DOHH2 (cell line): Measurements from ENCODE around the gene ZCRB1.

Experiments
- H3F3A ChIP-seq: fragments of 200-600 bp; sonication (generic), shearing (Covaris generic); 2 replicates; pipeline ENCODE4 v1.6.0; 2016; ENCODE audit warnings: antibody characterized with exemption, mild to moderate bottlenecking; ENCODE audit not compliant: control insufficient read depth, insufficient read depth
- H3K27ac ChIP-seq: fragments of 200-600 bp; sonication (generic); 2 replicates; pipeline ENCODE4 v1.5.1; 2014; ENCODE audit warnings: low read depth, mild to moderate bottlenecking, low read length, moderate library complexity
- H3K27me3 ChIP-seq: fragments of 200-600 bp; sonication (generic); 2 replicates; pipeline ENCODE4 v1.6.1; 2014; ENCODE audit warnings: mild to moderate bottlenecking, low read length, mixed read lengths; ENCODE audit not compliant: control insufficient read depth
- H3K36me3 ChIP-seq: fragments of 200-600 bp; sonication (generic); 2 replicates; pipeline ENCODE4 v1.6.1; 2014; ENCODE audit warnings: mild to moderate bottlenecking, low read length, moderate library complexity, mixed read lengths; ENCODE audit not compliant: control insufficient read depth
- H3K4me1 ChIP-seq: fragments of 200-600 bp; sonication (generic); 2 replicates; pipeline ENCODE4 v1.6.1; 2014; ENCODE audit warnings: mild to moderate bottlenecking, low read length, mixed read lengths; ENCODE audit not compliant: control insufficient read depth
- H3K4me2 ChIP-seq: fragments of 200-600 bp; sonication (generic); 2 replicates; pipeline ENCODE4 v1.6.0; 2014; ENCODE audit warnings: mild to moderate bottlenecking, low read length, moderate library complexity
- H3K4me3 ChIP-seq: fragments of 200-600 bp; sonication (generic); 2 replicates; pipeline ENCODE4 v1.5.1; 2014; ENCODE audit warnings: mild to moderate bottlenecking, low read length, mixed read lengths
- H3K79me2 ChIP-seq: fragments of 200-600 bp; sonication (generic); 2 replicates; pipeline ENCODE4 v1.6.1; 2014; ENCODE audit warnings: mild to moderate bottlenecking, low read length, mixed read lengths; ENCODE audit not compliant: control insufficient read depth
- H3K9me2 ChIP-seq: fragments of 200-600 bp; sonication (generic); replicated peaks from 2 replicates; pipeline ENCODE4 v1.6.1; 2014; ENCODE audit warnings: mild to moderate bottlenecking, low read length, mixed read lengths; ENCODE audit not compliant: control insufficient read depth
- H3K9me3 ChIP-seq: fragments of 200-600 bp; sonication (generic); 2 replicates; pipeline ENCODE4 v1.6.1; 2014; ENCODE audit warnings: antibody characterized with exemption, low read length, mixed read lengths; ENCODE audit not compliant: control insufficient read depth, insufficient read depth
- H4K20me1 ChIP-seq: fragments of 200-600 bp; sonication (generic); 2 replicates; pipeline ENCODE4 v1.6.0; 2014; ENCODE audit warnings: low read depth, mild to moderate bottlenecking, antibody characterized with exemption, low read length, moderate library complexity; ENCODE audit not compliant: control insufficient read depth, insufficient read depth
- CTCF ChIP-seq: fragments of 200-600 bp; sonication (generic); IDR thresholded peaks from one replicate; pipeline ENCODE4 v1.5.1; 2014; ENCODE audit warnings: antibody characterized with exemption, mild to moderate bottlenecking, low read depth, low read length; ENCODE audit not compliant: poor library complexity, severe bottlenecking
- EZH2phosphoT487 ChIP-seq: fragments of 200-600 bp; sonication (generic); IDR thresholded peaks from 2 replicates; pipeline ENCODE4 v1.6.1; 2017; ENCODE audit warnings: borderline replicate concordance, mild to moderate bottlenecking, antibody characterized with exemption, low read length, moderate library complexity, mixed read lengths

ZCRB1 gene

GRCh38 chr12:42326541-42327226 lies 790 bp upstream of the ZCRB1 start:
- peaks cover 75% of the 10 kb centered on the region for H3K79me2 ChIP-seq
- H3K4me3 ChIP-seq, result peak overlapping the region; percentile 91
- no peak for TF ChIP-seq CTCF
- TF ChIP-seq EZH2phosphoT487, result no peak
- peaks cover 14% of the 10 kb centered on the region for H4K20me1 ChIP-seq
- peak overlapping the region; percentile 88 for H3K4me2 ChIP-seq
- H3K4me1 ChIP-seq, result peaks cover 20% of the 10 kb centered on the region
- peak overlapping the region; percentile 24 for H3K27ac ChIP-seq
- no peaks in the 10 kb centered on the region for H3K9me2 ChIP-seq
- H3K9me3 ChIP-seq, result no peaks in the 10 kb centered on the region
- H3F3A ChIP-seq, result peaks cover 4% of the 10 kb centered on the region; the same call in 1 of the 2 replicates
- H3K27me3 ChIP-seq, result no peaks in the 10 kb centered on the region
- peaks cover 26% of the 10 kb centered on the region for H3K36me3 ChIP-seq

GRCh38 chr12:42325326-42325652 lies 605 bp downstream of the ZCRB1 start:
- peaks cover 61% of the 10 kb centered on the region for H3K79me2 ChIP-seq
- no peak for TF ChIP-seq CTCF
- no peak for TF ChIP-seq EZH2phosphoT487

GRCh38 chr12:42323856-42324255 lies 2.0 kb downstream of the ZCRB1 start:
- peaks cover 20% of the 10 kb centered on the region for H3K4me1 ChIP-seq
- H3K4me3 ChIP-seq, result no peak overlapping the region
- no peaks in the 10 kb centered on the region for H3F3A ChIP-seq
- H3K9me2 ChIP-seq, result no peaks in the 10 kb centered on the region
- H3K4me2 ChIP-seq, result no peak overlapping the region
- H3K9me3 ChIP-seq, result no peaks in the 10 kb centered on the region
- peaks cover 34% of the 10 kb centered on the region for H3K36me3 ChIP-seq
- H3K27me3 ChIP-seq, result no peaks in the 10 kb centered on the region
- no peak for TF ChIP-seq CTCF
- TF ChIP-seq EZH2phosphoT487, result no peak
- H3K79me2 ChIP-seq, result peaks cover 47% of the 10 kb centered on the region
- peaks cover 14% of the 10 kb centered on the region for H4K20me1 ChIP-seq
- H3K27ac ChIP-seq, result no peak overlapping the region

More at GRCh38 chr12:42325326-42325652, 605 bp downstream of the ZCRB1 start:
- Histone ChIP-seq H3K9me2 (no peaks in the 10 kb centered on the region), H4K20me1 (peaks cover 14% of the 10 kb centered on the region), H3K27me3 (no peaks in the 10 kb centered on the region), H3K4me3 (peak overlapping the region; percentile 91), H3K4me1 (peaks cover 20% of the 10 kb centered on the region), H3F3A (no peaks in the 10 kb centered on the region), H3K4me2 (peak overlapping the region; percentile 88), H3K36me3 (peaks cover 34% of the 10 kb centered on the region), H3K27ac (no peak overlapping the region), H3K9me3 (no peaks in the 10 kb centered on the region)
